HG03175 (cell line): ENCODE data around the gene DMAC1.

Experiments
- ATAC-seq: cut with Tn5 transposase; IDR thresholded peaks from one replicate; pipeline ENCODE4 v1.9.1; 2021; ENCODE audit warnings: mild to moderate bottlenecking, moderate library complexity; ENCODE audit not compliant: unreplicated experiment

The DMAC1 gene

GRCh38 chr9:7783635-7784063, 15.9 kb downstream of the DMAC1 start:
- no peak for ATAC-seq

GRCh38 chr9:7782400-7783120, 17.0 kb downstream of the DMAC1 start:
- no peak for ATAC-seq

- no peak for ATAC-seq
These were observed 19.2 kb downstream of the DMAC1 start for GRCh38 chr9:7780261-7780988.

- no peak for ATAC-seq
These were observed 20.6 kb downstream of the DMAC1 start for GRCh38 chr9:7778851-7779600.

- no peak for ATAC-seq
These were observed 21.8 kb downstream of the DMAC1 start for GRCh38 chr9:7777771-7778170.

GRCh38 chr9:7770111-7770510, 29.5 kb downstream of the DMAC1 start:
- no peak for ATAC-seq

GRCh38 chr9:7762600-7762999, 37.0 kb downstream of the DMAC1 start:
- no peak for ATAC-seq

GRCh38 chr9:7760014-7760415, 39.6 kb downstream of the DMAC1 start:
- no peak for ATAC-seq

- peak; percentile 93 for ATAC-seq
These were observed 43.5 kb downstream of the DMAC1 start for GRCh38 chr9:7756088-7756487.

GRCh38 chr9:7752481-7752880, 47.1 kb downstream of the DMAC1 start:
- no peak for ATAC-seq
